Measurements from ENCODE around the gene DAAM1. TPM values are rescaled to one million over a fixed set of nuclear protein-coding genes. Genes with fewer than 3 reads are reported as not detected.

DAAM1 gene
- polyA plus RNA-seq, 3 donors: 3.2 to 6.3 (median 4.4) TPM

GRCh38 chr14:59176765-59177164 is 11.7 kb upstream of the DAAM1 start:
- no peaks in the 10 kb centered on the region for H3K36me3 Mint-ChIP-seq
- peaks cover 0 to 3% (median 2%) of the 10 kb centered on the region in 3 donors for H3K27me3 Mint-ChIP-seq (ENCODE audit: low read depth in 3 of 3)
- H3K4me1 Mint-ChIP-seq: no peaks in the 10 kb centered on the region
- Histone ChIP-seq H2AFZ (ENCODE audit: insufficient read depth, low read depth, low read length, poor library complexity, severe bottlenecking) (no peak overlapping the region), H3K36me3 (replicated peaks in 1 of 2; ENCODE audit: control insufficient read depth in 1 of 2, insufficient read depth in 2 of 2, low read length in 2 of 2) (no peaks in the 10 kb centered on the region), H3K4me3 (replicated peaks in 1 of 3; ENCODE audit: low read depth in 2 of 3, low read length in 3 of 3) (no peak overlapping the region), H3K4me1 (ENCODE audit: control insufficient read depth in 1 of 2, insufficient read depth in 2 of 2, low read length in 2 of 2) (no peaks in the 10 kb centered on the region), H4K20me1 (ENCODE audit: insufficient read depth, low read length) (no peaks in the 10 kb centered on the region), H3K27ac (ENCODE audit: low read depth in 1 of 2, low read length in 2 of 2) (no peak overlapping the region), H3K9me3 (replicated peaks in 1 of 2; ENCODE audit: control insufficient read depth in 1 of 2, insufficient read depth in 1 of 2, low read length in 2 of 2) (no peaks in the 10 kb centered on the region), H3K27me3 (ENCODE audit: control insufficient read depth in 2 of 2, insufficient read depth in 2 of 2, low read length in 2 of 2) (no peaks in the 10 kb centered on the region), H3K4me2 (replicated peaks; ENCODE audit: extremely low read depth, low read length, poor library complexity, severe bottlenecking) (no peak overlapping the region), H3K79me2 (ENCODE audit: insufficient read depth, low read length) (no peaks in the 10 kb centered on the region), H3K9ac (ENCODE audit: insufficient read depth, low read length, poor library complexity, severe bottlenecking) (no peak overlapping the region)
- no peaks in the 10 kb centered on the region for H3K9me3 Mint-ChIP-seq
- no peak for TF ChIP-seq CTCF (IDR thresholded peaks at IDR 0.05)
- intact Hi-C loops (cut with micrococcal nuclease): no loop called here
- DNase-seq: no peak
- no peak overlapping the region for H3K27ac Mint-ChIP-seq
- no peak overlapping the region for H3K4me3 Mint-ChIP-seq
- no CpG with 5 or more reads among the region's 1 CpG for WGBS (ENCODE audit: insufficient coverage)

- no peaks in the 10 kb centered on the region for H3K4me1 ChIP-seq (ENCODE audit: control insufficient read depth in 1 of 2, insufficient read depth in 2 of 2, low read length in 2 of 2)
- Mint-ChIP-seq H3K4me3 (no peak overlapping the region), H3K4me1 (no peaks in the 10 kb centered on the region), H3K9me3 (no peaks in the 10 kb centered on the region), H3K27ac (no peak overlapping the region), H3K27me3 (ENCODE audit: low read depth in 3 of 3) (peaks cover 0 to 3% (median 2%) of the 10 kb centered on the region in 3 donors), H3K36me3 (no peaks in the 10 kb centered on the region)
- H3K9ac ChIP-seq (ENCODE audit: insufficient read depth, low read length, poor library complexity, severe bottlenecking): no peak overlapping the region
- no peaks in the 10 kb centered on the region for H3K36me3 ChIP-seq (replicated peaks in 1 of 2; ENCODE audit: control insufficient read depth in 1 of 2, insufficient read depth in 2 of 2, low read length in 2 of 2)
- no peaks in the 10 kb centered on the region for H4K20me1 ChIP-seq (ENCODE audit: insufficient read depth, low read length)
- H3K4me2 ChIP-seq (replicated peaks; ENCODE audit: extremely low read depth, low read length, poor library complexity, severe bottlenecking): no peak overlapping the region
- no peak overlapping the region for H3K27ac ChIP-seq (ENCODE audit: low read depth in 1 of 2, low read length in 2 of 2)
- no peak for TF ChIP-seq CTCF (IDR thresholded peaks at IDR 0.05)
- no peak overlapping the region for H3K4me3 ChIP-seq (replicated peaks in 1 of 3; ENCODE audit: low read depth in 2 of 3, low read length in 3 of 3)
- no peak overlapping the region for H2AFZ ChIP-seq (ENCODE audit: insufficient read depth, low read depth, low read length, poor library complexity, severe bottlenecking)
- no peak for DNase-seq
- H3K79me2 ChIP-seq (ENCODE audit: insufficient read depth, low read length): no peaks in the 10 kb centered on the region
- 100% methylated on average over 1 of the region's 2 CpGs for WGBS (ENCODE audit: insufficient coverage)
- intact Hi-C loops (cut with micrococcal nuclease): no loop called here
- H3K9me3 ChIP-seq (replicated peaks in 1 of 2; ENCODE audit: control insufficient read depth in 1 of 2, insufficient read depth in 1 of 2, low read length in 2 of 2): no peaks in the 10 kb centered on the region
- H3K27me3 ChIP-seq (ENCODE audit: control insufficient read depth in 2 of 2, insufficient read depth in 2 of 2, low read length in 2 of 2): no peaks in the 10 kb centered on the region
Measured at GRCh38 chr14:59177262-59177661, 11.2 kb upstream of the DAAM1 start.
